Thymus (tissue), 11 donors: ENCODE measurements around the gene TAS2R41. TPM values are rescaled to one million over a fixed set of nuclear protein-coding genes. Genes with fewer than 3 reads are reported as not detected.

Experiments
- DNase-seq, 9 donors: peaks; one replicate each; pipeline ENCODE4 v3.0.0-alpha.2; 2013; ENCODE audit warnings: low spot score in 9 of 9, low read depth in 6 of 9, missing footprints in 1 of 9
- H3K27ac ChIP-seq, 2 donors: one replicate each; pipeline ENCODE4 v1.5.1; 2013; ENCODE audit warnings: control low read depth in 1 of 2, low read depth in 1 of 2, low read length in 1 of 2, mild to moderate bottlenecking in 1 of 2, moderate library complexity in 1 of 2
- H3K27me3 ChIP-seq, 2 donors: one replicate each; pipeline ENCODE4 v1.5.1; 2013; ENCODE audit warnings: low read length in 1 of 2; ENCODE audit not compliant: control insufficient read depth in 2 of 2, insufficient read depth in 1 of 2
- H3K36me3 ChIP-seq, 2 donors: one replicate each; pipeline ENCODE4 v1.5.1; 2013; ENCODE audit warnings: low read length in 1 of 2, mild to moderate bottlenecking in 1 of 2, moderate library complexity in 1 of 2; ENCODE audit not compliant: control insufficient read depth in 2 of 2, insufficient read depth in 2 of 2
- H3K4me1 ChIP-seq, 2 donors: one replicate each; pipeline ENCODE4 v1.5.1; 2013; ENCODE audit warnings: low read length in 2 of 2; ENCODE audit not compliant: control insufficient read depth in 2 of 2, insufficient read depth in 2 of 2
- H3K4me3 ChIP-seq, 2 donors: one replicate each; pipeline ENCODE4 v1.5.1; 2013; ENCODE audit warnings: low read length in 2 of 2, control low read depth in 1 of 2, mild to moderate bottlenecking in 1 of 2
- H3K9me3 ChIP-seq, 2 donors: one replicate each; pipeline ENCODE4 v1.5.1; 2013; ENCODE audit warnings: low read length in 1 of 2, mild to moderate bottlenecking in 1 of 2; ENCODE audit not compliant: control insufficient read depth in 2 of 2, insufficient read depth in 1 of 2
- WGBS: extraction: QIAGEN DNeasy Blood & Tissue Kit; methylation state at CpG from one replicate; pipeline ENCODE4 v1.1.7; 2013; 5-methylcytosine and 5-hydroxymethylcytosine counted together
- polyA plus RNA-seq: library from polyadenylated mRNA; stranded (reverse); fragments of 200-250 nt; gene quantifications from one replicate; pipeline ENCODE4 v1.2.3, GENCODE V29; 2013
- total RNA-seq: library from RNA; stranded (reverse); fragments of 120-200 nt; gene quantifications from one replicate; pipeline ENCODE4 v1.2.4, GENCODE V29; 2013
- donor health status: healthy.

TAS2R41 gene
- total and polyA plus RNA-seq, 2 donors: 0.02 to 0.24 TPM

GRCh38 chr7:143507094-143507518, 29.4 kb downstream of the TAS2R41 start:
- DNase-seq: no peak
- H3K4me1 ChIP-seq: peaks cover 0 to 5% of the 10 kb centered on the region in 2 donors
- H3K4me3 ChIP-seq: no peak overlapping the region
- peaks cover 0 to 4% of the 10 kb centered on the region in 2 donors for H3K9me3 ChIP-seq
- H3K36me3 ChIP-seq: no peaks in the 10 kb centered on the region
- no peaks in the 10 kb centered on the region for H3K27me3 ChIP-seq
- 89% methylated on average over 3 of the region's 3 CpGs for WGBS
- H3K27ac ChIP-seq: no peak overlapping the region

GRCh38 chr7:143507534-143508055, 29.9 kb downstream of the TAS2R41 start:
- H3K27me3 ChIP-seq: no peaks in the 10 kb centered on the region
- H3K4me1 ChIP-seq: peaks cover 0 to 7% of the 10 kb centered on the region in 2 donors
- H3K9me3 ChIP-seq: peaks cover 0 to 4% of the 10 kb centered on the region in 2 donors
- WGBS: 88% methylated on average over 5 of the region's 5 CpGs
- H3K36me3 ChIP-seq: no peaks in the 10 kb centered on the region
- no peak for DNase-seq
- H3K4me3 ChIP-seq: no peak overlapping the region
- H3K27ac ChIP-seq: no peak overlapping the region

- H3K27ac ChIP-seq: no peak overlapping the region
- no peaks in the 10 kb centered on the region for H3K27me3 ChIP-seq
- WGBS: 98% methylated on average over 65 of the region's 65 CpGs
- H3K4me1 ChIP-seq: peaks cover 0 to 7% of the 10 kb centered on the region in 2 donors
- peak in 1 of 9 donors; percentile 15 for DNase-seq
- peaks cover 0 to 4% of the 10 kb centered on the region in 2 donors for H3K9me3 ChIP-seq
- H3K4me3 ChIP-seq: no peak overlapping the region
- no peaks in the 10 kb centered on the region for H3K36me3 ChIP-seq
These were observed 33.4 kb downstream of the TAS2R41 start for GRCh38 chr7:143510854-143511592.

- Histone ChIP-seq H3K27ac (no peak overlapping the region), H3K9me3 (peaks cover 0 to 4% of the 10 kb centered on the region in 2 donors), H3K27me3 (no peaks in the 10 kb centered on the region), H3K36me3 (no peaks in the 10 kb centered on the region), H3K4me1 (peaks cover 0 to 7% of the 10 kb centered on the region in 2 donors), H3K4me3 (no peak overlapping the region)
- 97% methylated on average over 23 of the region's 23 CpGs for whole genome bisulfite sequencing
- DNase-seq: peak in 1 of 9 donors; percentile 13
These were observed 33.9 kb downstream of the TAS2R41 start for GRCh38 chr7:143511593-143512047.

GRCh38 chr7:143512488-143513340, 35.0 kb downstream of the TAS2R41 start:
- 96% methylated on average over 8 of the region's 8 CpGs for WGBS
- no peak for DNase-seq
- Histone ChIP-seq H3K36me3 (no peaks in the 10 kb centered on the region), H3K4me1 (peaks cover 0 to 7% of the 10 kb centered on the region in 2 donors), H3K9me3 (peaks cover 0 to 4% of the 10 kb centered on the region in 2 donors), H3K27ac (no peak overlapping the region), H3K4me3 (no peak overlapping the region), H3K27me3 (no peaks in the 10 kb centered on the region)

GRCh38 chr7:143514487-143514886, 36.8 kb downstream of the TAS2R41 start:
- 98% methylated on average over 2 of the region's 2 CpGs for WGBS
- no peaks in the 10 kb centered on the region for H3K27me3 ChIP-seq
- no peak overlapping the region for H3K4me3 ChIP-seq
- no peak overlapping the region for H3K27ac ChIP-seq
- DNase-seq: no peak
- H3K9me3 ChIP-seq: peaks cover 0 to 4% of the 10 kb centered on the region in 2 donors
- peaks cover 0 to 7% of the 10 kb centered on the region in 2 donors for H3K4me1 ChIP-seq
- H3K36me3 ChIP-seq: no peaks in the 10 kb centered on the region

GRCh38 chr7:143514995-143515735, 37.5 kb downstream of the TAS2R41 start:
- no peak overlapping the region for H3K27ac ChIP-seq
- no peaks in the 10 kb centered on the region for H3K27me3 ChIP-seq
- H3K9me3 ChIP-seq: peaks cover 0 to 4% of the 10 kb centered on the region in 2 donors
- H3K36me3 ChIP-seq: no peaks in the 10 kb centered on the region
- no peak overlapping the region for H3K4me3 ChIP-seq
- no peak for DNase-seq
- peaks cover 0 to 7% of the 10 kb centered on the region in 2 donors for H3K4me1 ChIP-seq
- WGBS: 81% methylated on average over 3 of the region's 3 CpGs

GRCh38 chr7:143516981-143517380, 39.3 kb downstream of the TAS2R41 start:
- Histone ChIP-seq H3K4me3 (no peak overlapping the region), H3K9me3 (no peaks in the 10 kb centered on the region), H3K4me1 (peaks cover 0 to 2% of the 10 kb centered on the region in 2 donors), H3K36me3 (no peaks in the 10 kb centered on the region), H3K27me3 (no peaks in the 10 kb centered on the region), H3K27ac (no peak overlapping the region)
- WGBS: 94% methylated on average over 2 of the region's 2 CpGs
- no peak for DNase-seq
